HG02884 (cell line): ENCODE measurements around the gene CALY.

Source experiments
- ATAC-seq: cut with Tn5 transposase; IDR thresholded peaks from one replicate; pipeline ENCODE4 v1.9.1; 2021; ENCODE audit warnings: mild to moderate bottlenecking, moderate library complexity; ENCODE audit not compliant: unreplicated experiment

The CALY gene

DNA sequence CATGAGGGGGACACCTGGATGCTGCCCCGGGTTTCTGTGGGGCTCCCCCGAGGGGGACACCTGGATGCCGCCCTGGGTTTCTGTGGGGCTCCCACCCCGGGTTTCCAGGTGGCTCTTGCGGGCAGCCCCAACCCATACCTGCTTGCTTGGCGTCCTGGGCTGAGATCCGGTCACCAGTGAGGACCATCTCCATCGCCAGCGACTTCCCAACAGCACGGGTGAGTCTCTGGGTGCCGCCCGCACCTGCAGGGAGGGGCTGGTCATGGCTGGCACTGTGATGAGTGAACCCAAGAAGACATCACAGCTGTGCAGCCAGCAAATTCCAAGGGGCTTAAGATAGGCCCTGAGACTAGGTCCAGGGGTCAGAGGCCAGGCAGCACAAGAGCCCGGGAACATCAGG, 30.1 kb upstream of the CALY start:
- no peak for ATAC-seq

DNA sequence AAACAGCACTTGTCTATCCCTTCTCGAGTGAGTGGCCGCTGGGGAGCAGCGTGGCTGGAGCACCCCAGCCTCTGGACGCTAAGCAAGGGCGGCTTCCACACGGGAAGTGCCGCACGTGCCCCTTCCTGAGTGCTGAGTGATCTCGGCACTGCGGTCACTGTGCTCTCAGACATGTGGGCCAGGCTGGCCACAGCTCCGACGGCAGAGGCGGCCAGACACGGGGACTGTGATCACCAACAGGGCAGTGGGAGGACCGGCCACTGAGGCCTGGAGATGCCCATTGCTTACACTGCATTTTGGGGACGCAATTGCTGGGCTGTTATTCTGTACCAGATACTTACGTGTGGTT, 29.4 kb upstream of the CALY start:
- ATAC-seq: no peak

GRCh38 chr10:133365461-133366129, 28.9 kb upstream of the CALY start:
- no peak for ATAC-seq

GRCh38 chr10:133364645-133365431, 28.1 kb upstream of the CALY start:
- no peak for ATAC-seq

- ATAC-seq: no peak
These were observed 26.1 kb upstream of the CALY start for GRCh38 chr10:133362846-133363245.

DNA sequence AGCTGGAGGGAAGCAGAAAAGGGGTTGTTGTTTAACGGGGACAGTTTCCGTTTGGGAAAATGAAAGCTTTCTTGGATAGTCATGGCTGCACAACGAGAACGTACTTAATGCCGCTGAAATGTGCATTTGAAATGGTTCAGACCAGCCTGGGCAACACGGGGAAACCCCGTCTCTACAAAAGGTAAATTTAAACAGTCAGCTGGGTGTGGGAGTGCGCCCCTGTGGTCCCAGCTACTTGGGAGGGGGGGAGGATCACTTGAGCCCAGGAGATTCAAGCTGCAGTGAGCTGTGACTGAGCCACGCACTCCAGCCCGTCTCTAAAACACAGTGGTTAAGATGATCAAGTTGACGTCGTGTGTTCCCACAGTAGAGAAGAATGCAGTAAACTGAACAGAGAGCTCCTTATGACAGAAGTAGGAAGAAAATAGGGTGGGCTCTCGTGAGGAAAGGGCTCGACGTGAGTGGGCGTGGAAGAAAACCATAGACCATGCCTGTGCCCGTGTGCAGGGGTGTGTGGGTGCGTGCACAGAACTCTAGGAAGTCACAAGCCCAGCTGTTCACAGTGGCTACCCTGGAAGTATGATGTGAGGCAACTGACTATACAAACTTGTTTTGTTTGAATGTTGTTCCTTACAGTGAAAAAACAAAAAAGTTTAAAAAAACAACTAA, 25.2 kb upstream of the CALY start:
- peak; percentile 32 for ATAC-seq

GRCh38 chr10:133361227-133361626, 24.5 kb upstream of the CALY start:
- no peak for ATAC-seq

DNA sequence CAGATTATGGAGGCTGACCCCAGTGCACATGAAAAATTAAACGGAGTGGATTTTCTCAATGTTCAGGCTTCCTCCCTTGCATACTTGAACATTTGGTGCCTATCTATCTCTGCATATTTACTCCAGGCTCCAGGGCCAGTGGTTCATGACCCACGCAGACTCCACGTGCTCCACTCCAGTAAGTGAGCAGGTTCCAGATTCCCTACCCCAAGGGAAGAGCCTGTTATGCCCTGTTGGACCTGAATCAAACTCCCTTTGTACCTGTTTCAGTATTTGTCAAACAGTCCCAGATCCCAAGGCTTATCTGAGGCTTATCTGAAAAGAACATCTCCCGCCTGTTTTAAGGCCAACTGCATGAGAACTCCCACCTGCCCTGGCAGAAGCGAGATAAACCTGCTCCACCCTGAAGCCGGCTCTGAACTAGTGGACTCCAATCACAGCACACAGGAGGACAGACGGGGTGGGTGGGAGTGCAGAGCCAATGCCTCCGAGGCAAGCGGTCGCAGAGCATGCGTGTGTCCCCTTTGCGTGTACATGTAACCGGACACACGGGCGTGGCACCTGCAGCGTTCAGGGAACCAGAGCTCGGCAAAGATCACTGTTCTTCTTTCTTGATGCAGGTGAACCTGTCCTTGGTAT, 23.4 kb upstream of the CALY start:
- ATAC-seq: no peak

DNA sequence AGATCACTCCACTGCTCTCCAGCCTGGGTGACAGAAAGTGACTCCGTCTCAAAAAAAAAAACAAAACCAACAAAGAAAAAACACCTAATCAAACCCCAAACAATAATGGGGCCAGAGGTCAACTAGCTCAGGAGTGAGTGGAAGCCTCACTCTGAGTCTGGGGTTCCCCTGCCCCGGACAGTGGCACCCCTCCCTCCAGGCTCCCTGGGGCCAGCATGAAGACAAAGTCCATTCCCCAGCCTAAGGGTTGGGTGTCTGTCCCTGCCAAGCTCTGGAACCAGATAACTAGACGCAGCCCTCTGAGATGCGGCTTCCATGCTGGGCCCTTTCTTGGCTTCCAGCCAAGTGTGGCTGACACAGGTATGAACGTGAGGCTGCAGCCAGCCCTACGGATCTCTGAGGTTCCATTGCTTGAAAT, 22.9 kb upstream of the CALY start:
- ATAC-seq: no peak

GRCh38 chr10:133358925-133359310, 22.2 kb upstream of the CALY start:
- ATAC-seq: no peak

DNA sequence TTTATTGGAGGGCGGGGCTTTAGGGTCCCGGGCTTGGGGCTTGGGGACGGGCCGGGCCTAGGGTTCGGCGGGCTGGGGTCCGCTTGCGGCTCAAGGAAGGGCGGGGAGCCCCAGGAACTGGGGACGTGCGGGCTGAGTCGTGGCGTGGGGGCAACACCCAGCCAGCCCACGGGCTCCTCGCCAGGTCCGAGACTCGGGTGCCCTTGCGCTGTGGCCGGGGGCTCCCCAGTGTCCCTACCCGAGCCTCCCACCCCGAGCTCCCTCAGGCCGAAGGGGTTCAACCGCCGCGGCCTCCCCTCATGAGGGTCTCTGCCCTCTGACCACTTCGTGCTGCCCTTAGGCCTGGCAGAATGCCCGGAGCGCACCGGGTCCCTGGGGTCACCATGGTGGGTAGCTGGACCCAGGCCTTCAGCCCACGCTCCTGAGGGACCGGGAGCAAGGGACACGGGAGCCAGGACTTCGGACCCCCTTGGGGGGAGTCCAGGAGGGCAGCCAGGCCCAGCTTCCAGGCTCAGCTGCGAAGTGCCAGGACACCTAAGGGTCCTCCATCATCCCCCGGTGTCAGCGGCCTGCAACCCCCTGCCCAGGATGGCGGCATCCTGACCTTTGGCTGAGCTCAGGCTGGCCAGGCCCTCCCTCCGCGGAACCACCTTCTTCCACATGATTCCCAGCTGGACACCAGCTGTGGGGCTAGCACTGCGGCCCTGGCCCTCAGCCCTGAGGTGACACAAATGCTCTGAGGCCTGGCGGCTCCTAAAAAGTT, 21.6 kb upstream of the CALY start:
- ATAC-seq: no peak

- ATAC-seq: peak; percentile 68
These were observed 20.8 kb upstream of the CALY start, which contains the start of gene FUOM for GRCh38 chr10:133357285-133358161. FUOM (minus strand) TSS chr10:133358019; CDS start chr10:133358007, 12 bp downstream.

DNA sequence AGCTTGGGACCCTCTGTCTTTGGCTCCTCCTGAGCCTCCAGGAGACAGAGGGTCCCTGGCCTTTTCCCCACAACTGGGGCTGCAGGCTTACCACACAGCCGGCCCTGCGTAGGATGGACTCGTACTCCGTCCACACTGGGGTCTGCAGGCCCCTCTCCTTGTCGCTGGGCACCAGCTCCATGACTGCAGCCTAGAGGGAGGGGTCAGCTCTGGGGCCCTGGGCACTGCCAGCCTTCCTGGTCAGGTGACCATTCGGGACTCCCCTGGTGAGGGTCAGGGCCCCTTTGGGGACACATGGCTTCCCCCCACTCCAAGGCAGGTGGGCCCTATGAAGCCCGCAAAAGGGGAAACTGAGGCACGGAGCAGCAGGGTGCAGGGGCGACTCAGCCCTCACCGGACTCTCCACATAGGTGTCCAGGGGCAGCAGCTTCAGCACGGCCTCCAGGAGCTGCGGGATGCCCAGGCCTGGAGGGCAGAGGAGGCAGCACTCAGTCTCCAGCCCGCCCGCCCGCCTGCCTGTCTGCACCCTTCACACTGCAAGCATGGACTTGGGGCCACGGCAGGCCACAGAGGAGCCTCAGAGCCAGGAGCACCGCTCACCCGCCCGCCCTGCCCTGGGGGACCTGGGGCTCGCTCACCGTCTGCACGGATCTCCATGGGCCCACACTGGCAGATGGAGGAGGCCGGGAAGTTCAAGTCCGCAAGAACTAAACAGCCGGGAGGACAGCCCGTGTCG, 20.0 kb upstream of the CALY start:
- ATAC-seq: no peak

DNA sequence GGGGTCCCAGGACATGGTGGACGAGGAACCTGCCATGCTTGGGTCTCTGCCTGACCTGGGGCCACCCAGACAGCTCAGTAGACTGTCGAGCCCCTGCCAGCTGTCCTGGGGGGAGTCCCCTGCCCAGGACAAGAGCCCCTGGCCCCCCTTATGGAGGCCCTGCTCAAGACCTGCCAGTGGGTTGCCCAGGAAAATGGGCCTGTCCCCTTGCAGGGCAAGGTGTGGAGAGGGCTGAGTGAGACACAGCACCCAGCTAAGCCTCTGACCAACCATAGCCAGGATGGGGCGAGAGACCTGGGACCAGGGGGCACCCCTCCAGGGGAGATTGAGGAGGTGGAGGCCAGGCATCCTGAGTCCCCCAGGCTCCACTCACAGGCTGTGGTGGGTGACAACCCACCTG, 19.3 kb upstream of the CALY start:
- ATAC-seq: no peak

DNA sequence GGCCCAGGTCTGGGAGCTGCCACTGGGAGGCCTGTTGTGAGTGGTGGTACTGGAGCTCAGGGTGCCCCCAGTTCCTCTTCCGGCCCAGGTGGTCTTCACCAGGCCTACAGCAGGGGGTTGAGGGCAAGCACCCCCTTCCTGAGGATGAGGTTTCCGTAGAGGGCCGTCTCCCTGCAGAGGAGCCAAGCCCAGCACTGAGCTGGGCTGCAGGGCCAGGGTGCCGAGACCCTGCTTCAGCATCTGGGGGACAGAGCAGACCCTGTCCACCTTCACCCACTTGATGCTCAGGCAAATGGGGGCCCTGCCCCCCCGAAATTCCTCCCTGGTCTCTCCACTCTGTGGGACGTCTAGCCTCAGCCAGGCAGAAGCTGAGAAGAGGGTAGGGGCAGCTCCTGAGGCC, 18.6 kb upstream of the CALY start:
- no peak for ATAC-seq

GRCh38 chr10:133354672-133355240, 18.1 kb upstream of the CALY start:
- ATAC-seq: no peak

GRCh38 chr10:133353988-133354605, 17.4 kb upstream of the CALY start:
- no peak for ATAC-seq

GRCh38 chr10:133353202-133353959, 16.7 kb upstream of the CALY start:
- no peak for ATAC-seq
